Tibial nerve (tissue), 3 donors: ENCODE data around the gene PSME2.

Experiments used
- CTCF ChIP-seq, 5 experiments: fragments of 200-600 bp in 3 of 5; fragments of 450-650 bp in 2 of 5; sonication (generic) in 3 of 5; IDR thresholded peaks; one replicate each; pipeline ENCODE4 v1.5.1; 2016 to 2019; ENCODE audit warnings: antibody characterized with exemption in 5 of 5, mild to moderate bottlenecking in 3 of 5, moderate library complexity in 2 of 5
- POLR2A ChIP-seq, 2 donors: fragments of 450-650 bp; IDR thresholded peaks; one replicate each; pipeline ENCODE4 v1.6.1; 2017; ENCODE audit warnings: antibody characterized with exemption in 2 of 2, mild to moderate bottlenecking in 2 of 2, moderate library complexity in 2 of 2

- TF ChIP-seq CTCF (IDR thresholded peaks at IDR 0.05) (peak in 1 of 5 experiments; percentile 15), POLR2A (IDR thresholded peaks at IDR 0.05) (peak; percentile 21 to 75)
Measured at GRCh38 chr14:24146978-24147760, 759 bp upstream of the PSME2 start, which contains the start of gene RNF31.
